Measurements from ENCODE around the gene GAP43. TPM values are rescaled to one million over a fixed set of nuclear protein-coding genes. Genes with fewer than 3 reads are reported as not detected.

Gene GAP43
- total RNA-seq, 1 donor from 2014 or later: 17.4 TPM

DNA sequence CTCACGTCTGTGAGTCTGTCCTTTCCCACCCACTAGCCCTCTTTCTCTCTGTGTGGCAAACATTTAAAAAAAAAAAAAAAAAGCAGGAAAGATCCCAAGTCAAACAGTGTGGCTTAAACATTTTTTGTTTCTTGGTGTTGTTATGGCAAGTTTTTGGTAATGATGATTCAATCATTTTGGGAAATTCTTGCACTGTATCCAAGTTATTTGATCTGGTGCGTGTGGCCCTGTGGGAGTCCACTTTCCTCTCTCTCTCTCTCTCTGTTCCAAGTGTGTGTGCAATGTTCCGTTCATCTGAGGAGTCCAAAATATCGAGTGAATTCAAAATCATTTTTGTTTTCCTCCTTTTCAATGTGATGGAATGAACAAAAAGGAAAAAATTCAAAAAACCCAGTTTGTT lies 97.7 kb downstream of the GAP43 start:
- no peak for FAIRE-seq
- H4K20me1 ChIP-seq (ENCODE audit: insufficient read depth, low read length): no peaks in the 10 kb centered on the region
- H3K4me1 Mint-ChIP-seq (ENCODE audit: low read depth, unreplicated experiment): no peaks in the 10 kb centered on the region
- TF ChIP-seq, protein P1, sequence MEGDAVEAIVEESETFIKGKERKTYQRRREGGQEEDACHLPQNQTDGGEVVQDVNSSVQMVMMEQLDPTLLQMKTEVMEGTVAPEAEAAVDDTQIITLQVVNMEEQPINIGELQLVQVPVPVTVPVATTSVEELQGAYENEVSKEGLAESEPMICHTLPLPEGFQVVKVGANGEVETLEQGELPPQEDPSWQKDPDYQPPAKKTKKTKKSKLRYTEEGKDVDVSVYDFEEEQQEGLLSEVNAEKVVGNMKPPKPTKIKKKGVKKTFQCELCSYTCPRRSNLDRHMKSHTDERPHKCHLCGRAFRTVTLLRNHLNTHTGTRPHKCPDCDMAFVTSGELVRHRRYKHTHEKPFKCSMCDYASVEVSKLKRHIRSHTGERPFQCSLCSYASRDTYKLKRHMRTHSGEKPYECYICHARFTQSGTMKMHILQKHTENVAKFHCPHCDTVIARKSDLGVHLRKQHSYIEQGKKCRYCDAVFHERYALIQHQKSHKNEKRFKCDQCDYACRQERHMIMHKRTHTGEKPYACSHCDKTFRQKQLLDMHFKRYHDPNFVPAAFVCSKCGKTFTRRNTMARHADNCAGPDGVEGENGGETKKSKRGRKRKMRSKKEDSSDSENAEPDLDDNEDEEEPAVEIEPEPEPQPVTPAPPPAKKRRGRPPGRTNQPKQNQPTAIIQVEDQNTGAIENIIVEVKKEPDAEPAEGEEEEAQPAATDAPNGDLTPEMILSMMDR (IDR thresholded peaks at IDR 0.05; ENCODE audit: insufficient read depth, low read depth, low read length): no peak
- TF ChIP-seq EZH2 (IDR thresholded peaks at IDR 0.05; ENCODE audit: insufficient read depth, low read length): no peak
- H3K4me3 ChIP-seq (ENCODE audit: insufficient read depth, low read depth, low read length): no peak overlapping the region
- no peak overlapping the region for H2AFZ ChIP-seq (ENCODE audit: low read depth, low read length)
- no peak overlapping the region for H3K4me3 Mint-ChIP-seq (ENCODE audit: unreplicated experiment)
- H3K9ac ChIP-seq (ENCODE audit: low read length): no peak overlapping the region
- DNase-seq (ENCODE audit: low read depth): no peak
- no peaks in the 10 kb centered on the region for H3K27me3 ChIP-seq (ENCODE audit: insufficient read depth, low read length)
- H3K36me3 Mint-ChIP-seq (ENCODE audit: low read depth, unreplicated experiment): peaks cover 3% of the 10 kb centered on the region
- H3K27ac ChIP-seq (ENCODE audit: low read depth, low read length): no peak overlapping the region
- no peaks in the 10 kb centered on the region for H3K9me3 Mint-ChIP-seq (ENCODE audit: unreplicated experiment)
- no peaks in the 10 kb centered on the region for H3K27me3 Mint-ChIP-seq (ENCODE audit: low read depth, unreplicated experiment)
- H3K36me3 ChIP-seq (ENCODE audit: insufficient read depth, low read length): no peaks in the 10 kb centered on the region
- no peak overlapping the region for H3K27ac Mint-ChIP-seq (ENCODE audit: unreplicated experiment)
- no peak overlapping the region for H3K4me2 ChIP-seq (ENCODE audit: low read length)
- no peaks in the 10 kb centered on the region for H3K79me2 ChIP-seq (ENCODE audit: insufficient read depth, low read length)
- no peaks in the 10 kb centered on the region for H3K4me1 ChIP-seq (ENCODE audit: insufficient read depth, low read length)
- H3K9me3 ChIP-seq (ENCODE audit: insufficient read depth, low read depth, low read length): no peaks in the 10 kb centered on the region

DNA sequence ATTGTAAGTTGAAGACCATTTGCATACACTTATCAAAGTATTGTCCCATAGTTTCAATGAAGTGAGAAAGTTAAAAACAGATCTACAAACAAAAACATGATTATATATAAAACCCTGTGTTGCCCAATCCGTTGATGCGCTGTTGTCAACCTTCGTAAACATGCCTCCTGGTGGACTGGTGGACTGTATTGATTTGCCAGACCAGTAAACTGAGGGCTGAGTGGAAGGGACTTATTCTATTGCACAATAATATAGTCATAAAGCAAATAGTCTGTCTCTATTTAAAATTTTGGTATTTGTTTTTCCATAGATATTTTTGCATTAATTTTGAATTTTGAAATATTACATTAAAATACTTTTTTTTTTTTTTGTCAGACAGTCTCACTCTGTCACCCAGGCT lies 102.5 kb downstream of the GAP43 start:
- peaks cover under 1% of the 10 kb centered on the region for H3K9me3 Mint-ChIP-seq (ENCODE audit: unreplicated experiment)
- H3K4me1 ChIP-seq (ENCODE audit: insufficient read depth, low read length): no peaks in the 10 kb centered on the region
- no peak for DNase-seq (ENCODE audit: low read depth)
- no peak overlapping the region for H2AFZ ChIP-seq (ENCODE audit: low read depth, low read length)
- no peaks in the 10 kb centered on the region for H4K20me1 ChIP-seq (ENCODE audit: insufficient read depth, low read length)
- H3K27me3 ChIP-seq (ENCODE audit: insufficient read depth, low read length): no peaks in the 10 kb centered on the region
- H3K27ac ChIP-seq (ENCODE audit: low read depth, low read length): no peak overlapping the region
- no peaks in the 10 kb centered on the region for H3K36me3 ChIP-seq (ENCODE audit: insufficient read depth, low read length)
- no peak for FAIRE-seq
- H3K9me3 ChIP-seq (ENCODE audit: insufficient read depth, low read depth, low read length): no peaks in the 10 kb centered on the region
- no peak overlapping the region for H3K27ac Mint-ChIP-seq (ENCODE audit: unreplicated experiment)
- no peak overlapping the region for H3K4me3 ChIP-seq (ENCODE audit: insufficient read depth, low read depth, low read length)
- no peaks in the 10 kb centered on the region for H3K4me1 Mint-ChIP-seq (ENCODE audit: low read depth, unreplicated experiment)
- no peak overlapping the region for H3K9ac ChIP-seq (ENCODE audit: low read length)
- no peak overlapping the region for H3K4me2 ChIP-seq (ENCODE audit: low read length)
- TF ChIP-seq, protein P1 (IDR thresholded peaks at IDR 0.05; ENCODE audit: insufficient read depth, low read depth, low read length): no peak
- no peak for TF ChIP-seq EZH2 (IDR thresholded peaks at IDR 0.05; ENCODE audit: insufficient read depth, low read length)
- peaks cover 3% of the 10 kb centered on the region for H3K36me3 Mint-ChIP-seq (ENCODE audit: low read depth, unreplicated experiment)
- H3K79me2 ChIP-seq (ENCODE audit: insufficient read depth, low read length): no peaks in the 10 kb centered on the region
- H3K27me3 Mint-ChIP-seq (ENCODE audit: low read depth, unreplicated experiment): no peaks in the 10 kb centered on the region
- H3K4me3 Mint-ChIP-seq (ENCODE audit: unreplicated experiment): no peak overlapping the region

DNA sequence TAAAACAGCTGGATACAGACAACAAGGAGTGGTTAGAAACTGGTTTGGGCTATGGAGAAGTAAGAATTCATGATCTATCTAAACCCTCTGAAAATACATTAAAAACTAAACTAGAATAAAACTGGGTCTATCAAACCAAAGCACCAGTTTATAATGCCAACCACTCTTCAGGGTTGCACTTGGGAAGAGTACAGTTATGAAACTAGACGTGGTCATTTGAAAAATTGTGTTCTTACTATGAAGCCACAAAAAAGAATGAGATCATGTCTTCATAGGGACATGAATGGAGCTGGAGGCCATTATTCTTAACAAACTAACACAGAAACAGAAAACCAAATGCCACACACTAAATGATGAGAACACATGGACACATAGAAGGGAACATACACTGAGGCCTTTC lies 103.8 kb downstream of the GAP43 start:
- Mint-ChIP-seq H3K36me3 (ENCODE audit: low read depth, unreplicated experiment) (peaks cover 3% of the 10 kb centered on the region), H3K4me3 (ENCODE audit: unreplicated experiment) (no peak overlapping the region), H3K9me3 (ENCODE audit: unreplicated experiment) (peaks cover 6% of the 10 kb centered on the region), H3K4me1 (ENCODE audit: low read depth, unreplicated experiment) (no peaks in the 10 kb centered on the region), H3K27ac (ENCODE audit: unreplicated experiment) (no peak overlapping the region), H3K27me3 (ENCODE audit: low read depth, unreplicated experiment) (no peaks in the 10 kb centered on the region)
- TF ChIP-seq, protein P1 (IDR thresholded peaks at IDR 0.05; ENCODE audit: insufficient read depth, low read depth, low read length): no peak
- no peak for TF ChIP-seq EZH2 (IDR thresholded peaks at IDR 0.05; ENCODE audit: insufficient read depth, low read length)
- Histone ChIP-seq H3K79me2 (ENCODE audit: insufficient read depth, low read length) (no peaks in the 10 kb centered on the region), H3K9me3 (ENCODE audit: insufficient read depth, low read depth, low read length) (no peaks in the 10 kb centered on the region), H3K27me3 (ENCODE audit: insufficient read depth, low read length) (no peaks in the 10 kb centered on the region), H3K4me2 (ENCODE audit: low read length) (no peak overlapping the region), H2AFZ (ENCODE audit: low read depth, low read length) (no peak overlapping the region), H3K27ac (ENCODE audit: low read depth, low read length) (no peak overlapping the region), H4K20me1 (ENCODE audit: insufficient read depth, low read length) (no peaks in the 10 kb centered on the region), H3K4me3 (ENCODE audit: insufficient read depth, low read depth, low read length) (no peak overlapping the region), H3K36me3 (ENCODE audit: insufficient read depth, low read length) (no peaks in the 10 kb centered on the region), H3K9ac (ENCODE audit: low read length) (no peak overlapping the region), H3K4me1 (ENCODE audit: insufficient read depth, low read length) (no peaks in the 10 kb centered on the region)
- FAIRE-seq (no peak), DNase-seq (ENCODE audit: low read depth) (no peak)

All from astrocyte (in vitro differentiated cells and primary cell).